Uterus (tissue), 2 donors: Measurements from ENCODE around the gene SPATA31C1.
"Not testable (repeated sequence)": the region's sequence is repeated elsewhere in the genome, so short reads cannot be mapped to it uniquely, and the experiment has no call there.

Source experiments
- POLR2A ChIP-seq, 2 donors: fragments of 450-650 bp; IDR thresholded peaks; one replicate each; pipeline ENCODE4 v1.6.1; 2016; ENCODE audit warnings: antibody characterized with exemption in 2 of 2, mild to moderate bottlenecking in 1 of 2, moderate library complexity in 1 of 2
- TF ChIP-seq, protein P1 (sequence below), 4 experiments: fragments of 200-600 bp in 2 of 4; fragments of 450-650 bp in 2 of 4; sonication (generic) in 2 of 4; IDR thresholded peaks; one replicate each; pipeline ENCODE4 v1.5.1; 2016 to 2019; ENCODE audit warnings: antibody characterized with exemption in 4 of 4, mild to moderate bottlenecking in 2 of 4, moderate library complexity in 1 of 4

- TF ChIP-seq, protein P1, sequence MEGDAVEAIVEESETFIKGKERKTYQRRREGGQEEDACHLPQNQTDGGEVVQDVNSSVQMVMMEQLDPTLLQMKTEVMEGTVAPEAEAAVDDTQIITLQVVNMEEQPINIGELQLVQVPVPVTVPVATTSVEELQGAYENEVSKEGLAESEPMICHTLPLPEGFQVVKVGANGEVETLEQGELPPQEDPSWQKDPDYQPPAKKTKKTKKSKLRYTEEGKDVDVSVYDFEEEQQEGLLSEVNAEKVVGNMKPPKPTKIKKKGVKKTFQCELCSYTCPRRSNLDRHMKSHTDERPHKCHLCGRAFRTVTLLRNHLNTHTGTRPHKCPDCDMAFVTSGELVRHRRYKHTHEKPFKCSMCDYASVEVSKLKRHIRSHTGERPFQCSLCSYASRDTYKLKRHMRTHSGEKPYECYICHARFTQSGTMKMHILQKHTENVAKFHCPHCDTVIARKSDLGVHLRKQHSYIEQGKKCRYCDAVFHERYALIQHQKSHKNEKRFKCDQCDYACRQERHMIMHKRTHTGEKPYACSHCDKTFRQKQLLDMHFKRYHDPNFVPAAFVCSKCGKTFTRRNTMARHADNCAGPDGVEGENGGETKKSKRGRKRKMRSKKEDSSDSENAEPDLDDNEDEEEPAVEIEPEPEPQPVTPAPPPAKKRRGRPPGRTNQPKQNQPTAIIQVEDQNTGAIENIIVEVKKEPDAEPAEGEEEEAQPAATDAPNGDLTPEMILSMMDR (IDR thresholded peaks at IDR 0.05): not testable (repeated sequence)
- TF ChIP-seq POLR2A (IDR thresholded peaks at IDR 0.05): not testable (repeated sequence)
These were observed at the start of gene SPATA31C1 for GRCh38 chr9:87917662-87918061.
